NCI-H2029 treated with DMSO at 0.1 percent for 48 hours (cell line): ENCODE measurements around the gene PEAK3.

Experiments
- DNase-seq: peaks from one replicate; lab custom pipeline; 2025; lab: John Stamatoyannopoulos, UW

The PEAK3 gene, protein sequence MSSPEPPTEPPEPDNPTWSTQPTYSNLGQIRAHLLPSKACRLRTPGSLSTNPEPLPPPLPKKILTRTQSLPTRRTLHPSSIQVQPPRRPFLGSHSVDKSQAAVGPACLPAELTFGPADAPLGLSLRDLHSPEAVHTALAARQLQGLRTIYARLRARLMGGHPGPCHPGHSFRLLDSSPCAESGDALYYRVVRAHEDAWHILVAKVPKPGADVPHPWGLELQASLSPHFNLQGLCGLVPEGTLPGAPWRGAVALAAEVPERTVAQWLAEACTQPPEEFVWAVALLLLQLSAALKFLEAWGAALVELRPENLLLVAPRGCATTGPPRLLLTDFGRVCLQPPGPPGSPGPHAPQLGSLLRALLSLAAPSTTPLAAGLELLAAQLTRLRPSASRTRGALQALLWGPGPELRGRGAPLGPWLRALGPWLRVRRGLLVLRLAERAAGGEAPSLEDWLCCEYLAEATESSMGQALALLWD

DNA sequence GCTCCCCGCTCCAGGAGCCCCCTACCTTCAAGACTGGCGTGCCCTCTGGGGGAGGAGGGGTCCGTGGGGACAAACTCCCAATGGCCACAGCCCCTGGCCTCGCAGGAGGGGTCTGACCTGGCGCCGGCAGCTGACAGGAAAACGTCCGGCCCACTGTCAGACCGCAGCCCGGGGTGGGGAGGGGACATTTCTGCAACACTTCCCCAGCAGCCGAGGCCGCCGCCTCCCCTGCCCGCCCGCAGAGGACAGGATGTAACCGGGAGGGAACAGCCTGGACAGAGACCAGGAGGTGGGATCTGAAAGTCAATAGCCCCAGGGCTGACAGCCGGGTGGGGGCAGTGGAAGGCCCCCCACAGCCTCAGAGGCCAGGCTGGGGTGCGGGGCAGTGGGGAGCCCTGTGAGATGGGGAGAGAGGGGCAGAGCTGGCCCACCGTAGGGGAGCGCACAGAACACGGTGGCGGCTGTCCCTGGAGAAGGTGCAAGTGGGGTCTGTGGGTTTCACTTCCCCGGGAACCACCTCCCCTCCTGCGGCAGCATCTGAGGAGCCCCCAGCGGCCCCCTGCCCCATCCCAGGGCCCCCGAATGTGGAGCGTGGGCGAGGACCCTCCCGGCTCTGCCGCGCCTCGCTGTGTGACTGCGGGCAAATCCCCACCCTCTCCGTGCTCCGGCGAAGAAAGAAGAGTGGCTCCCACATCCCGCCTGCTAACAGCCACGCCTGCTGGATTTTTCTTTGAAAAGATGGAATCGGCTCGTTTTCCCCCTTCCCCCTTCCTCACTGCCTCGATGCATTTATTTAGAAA is at the start of gene PEAK3:
TSS of gene PEAK3 (minus strand) at position 114 of the 800 bp plus-strand sequence. CDS start 1,244 bp downstream, outside the sequence.
- no peak for DNase-seq

DNA sequence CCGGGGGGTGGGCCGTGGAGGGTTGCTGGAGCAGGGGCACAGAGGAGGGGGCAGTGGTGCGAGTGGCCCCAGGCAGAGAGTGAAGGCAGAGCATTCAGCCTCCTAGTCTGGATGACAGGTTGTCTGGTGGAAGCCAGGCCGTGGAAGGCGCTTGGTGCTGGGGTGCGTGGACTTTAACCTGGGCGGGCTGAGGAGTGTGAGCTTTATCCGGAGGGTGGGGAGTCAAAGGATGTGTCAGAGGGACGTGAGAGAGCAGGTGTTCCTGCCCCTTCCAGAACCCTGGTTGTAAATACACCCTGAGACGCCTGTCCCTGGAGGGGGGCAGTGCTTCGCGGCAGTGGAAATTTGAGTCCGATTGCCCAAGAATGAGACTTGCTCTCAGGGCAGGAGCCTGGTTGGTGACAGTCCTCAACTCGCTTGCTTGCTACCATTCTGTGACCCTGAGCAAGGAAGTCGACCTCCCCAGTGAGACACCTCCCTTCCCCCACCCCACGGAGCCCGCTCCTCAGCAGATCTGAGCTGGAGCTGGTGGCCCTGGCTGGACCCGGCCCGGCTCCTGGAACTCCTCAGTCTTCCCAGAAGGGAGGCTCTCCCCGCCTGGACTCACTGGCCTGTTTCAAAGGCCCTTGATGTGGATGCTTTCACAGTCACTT is 48.8 kb upstream of the PEAK3 start:
- DNase-seq = peak; percentile 28

DNA sequence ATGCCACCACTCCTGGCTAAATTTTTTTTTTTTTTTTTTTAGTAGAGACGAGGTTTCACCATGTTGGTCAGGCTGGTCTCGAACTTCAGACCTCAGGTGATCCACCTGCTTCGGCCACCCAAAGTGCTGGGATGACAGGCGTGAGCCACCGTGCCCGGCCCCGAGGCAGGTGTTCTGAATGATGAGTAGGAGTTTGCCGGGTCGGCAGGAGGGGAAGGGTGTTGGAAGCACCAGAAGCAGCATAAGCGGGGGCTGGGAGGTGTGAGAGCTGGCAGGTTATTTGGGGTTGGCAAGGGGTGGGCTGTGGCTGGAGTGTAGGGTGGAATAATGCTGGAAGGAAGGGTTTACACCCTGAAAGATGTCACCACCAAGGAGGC is 48.3 kb upstream of the PEAK3 start:
- no peak for DNase-seq

DNA sequence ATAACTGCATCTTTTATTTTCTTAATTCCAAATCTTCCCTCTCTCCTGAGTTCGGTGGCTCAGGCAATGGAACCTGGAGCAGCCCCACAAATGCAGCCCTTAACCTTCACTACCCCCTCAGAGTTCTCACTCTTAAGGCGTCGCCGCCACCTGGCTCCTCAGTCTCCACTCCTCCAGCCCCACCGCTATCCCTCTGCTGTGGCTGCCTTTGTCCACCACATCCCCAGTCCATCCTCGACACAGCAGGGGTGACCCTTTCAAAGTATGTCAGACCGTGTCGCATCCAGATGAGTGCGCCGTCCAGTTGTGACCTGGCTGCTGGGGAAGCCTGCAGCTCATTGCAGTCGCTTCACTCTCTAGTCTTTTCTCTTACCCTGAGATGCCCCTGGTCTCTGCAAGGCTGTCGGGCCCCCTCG is 47.5 kb upstream of the PEAK3 start:
- DNase-seq = no peak

DNA sequence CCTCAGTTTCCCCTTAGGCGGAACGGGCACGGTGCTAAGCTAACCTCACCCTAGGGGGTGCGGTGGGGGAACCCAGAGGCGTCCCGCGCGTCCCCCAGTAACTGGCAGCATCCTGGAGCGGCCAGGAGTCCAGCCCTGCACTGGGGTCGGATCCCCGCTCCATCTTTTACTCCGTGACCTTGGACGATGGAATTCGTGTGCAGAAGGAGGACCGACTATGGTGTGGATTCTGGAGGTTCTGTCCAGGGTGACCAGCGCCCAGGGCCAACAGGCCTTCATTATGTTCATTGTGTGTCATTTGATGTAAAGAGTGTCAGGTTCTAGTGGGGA is 47.1 kb upstream of the PEAK3 start:
- DNase-seq = no peak

DNA sequence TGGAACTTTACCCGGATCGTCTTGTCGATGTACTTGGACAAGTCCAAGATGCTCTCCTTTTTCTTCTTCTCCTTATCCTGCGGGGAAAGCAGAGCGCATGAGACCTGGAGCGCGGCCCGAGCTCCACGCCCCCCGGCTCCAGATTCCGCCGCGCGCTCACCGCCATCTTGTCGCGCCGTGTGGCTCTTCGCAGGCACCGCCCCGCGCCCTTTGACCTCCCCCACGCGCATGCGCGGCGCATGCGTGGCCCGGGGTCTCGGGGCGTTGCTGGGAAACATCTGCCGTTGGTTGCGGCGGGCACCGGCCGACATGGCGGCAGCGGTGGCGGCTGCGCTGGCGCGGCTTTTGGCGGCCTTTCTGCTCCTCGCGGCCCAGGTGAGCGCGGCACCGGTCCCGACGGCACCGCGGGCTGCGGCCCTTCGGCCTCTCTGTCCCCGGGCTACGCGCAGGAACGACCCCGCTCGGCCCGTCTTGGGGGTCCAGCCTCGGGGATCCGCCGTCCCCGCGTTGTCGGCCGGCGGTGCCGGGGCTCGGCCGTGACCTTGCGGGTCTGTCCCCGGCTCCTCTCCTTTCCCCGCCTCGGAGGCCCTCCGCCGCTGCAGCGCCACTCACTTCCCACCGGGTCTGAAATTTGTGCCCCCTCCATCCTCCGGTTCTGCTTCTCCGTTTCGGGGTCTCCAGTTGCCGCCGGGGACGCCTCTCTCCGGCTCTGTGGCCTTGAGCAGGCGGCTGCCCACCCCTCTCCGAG is 46.6 kb upstream of the PEAK3 start, which contains the start of the genes LSM7 and SPPL2B:
TSS of gene LSM7 (minus strand) at position 186 of the 748 bp plus-strand sequence. CDS start at position 166, 20 bp downstream.
TSS of gene SPPL2B (plus strand) at position 284 of the 748 bp plus-strand sequence. CDS start at position 310, 26 bp downstream.
- DNase-seq = peak; percentile 16

DNA sequence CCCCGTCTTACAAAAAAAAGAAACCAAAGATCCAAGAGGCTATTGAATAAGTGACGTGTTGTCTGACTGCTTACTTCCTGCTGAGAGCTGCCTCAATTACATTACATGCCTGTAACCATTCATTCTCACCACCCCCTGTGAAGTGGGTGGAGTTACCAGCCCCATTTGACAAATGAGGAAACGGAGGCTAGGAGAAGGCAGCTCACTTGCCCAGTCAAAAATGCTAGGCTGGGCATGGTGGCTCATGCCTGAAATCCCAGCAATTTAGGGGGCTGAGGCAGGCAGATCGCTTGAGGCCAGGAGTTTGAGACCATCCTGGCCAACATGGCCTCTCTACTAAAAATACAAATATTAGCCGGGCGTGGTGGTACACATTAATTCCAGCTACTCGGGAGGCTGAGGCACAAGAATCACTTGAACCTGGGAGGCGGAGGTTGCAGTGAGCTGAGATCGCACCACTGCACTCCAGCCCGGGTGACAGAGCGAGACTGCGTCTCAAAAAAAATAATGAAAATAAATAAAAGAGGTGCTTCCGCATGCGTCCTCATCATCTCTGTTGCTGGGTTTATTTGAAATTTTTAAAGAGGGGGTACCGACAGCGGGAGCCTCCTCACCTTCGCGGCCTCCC is 45.9 kb upstream of the PEAK3 start:
- peak; percentile 43 for DNase-seq

DNA sequence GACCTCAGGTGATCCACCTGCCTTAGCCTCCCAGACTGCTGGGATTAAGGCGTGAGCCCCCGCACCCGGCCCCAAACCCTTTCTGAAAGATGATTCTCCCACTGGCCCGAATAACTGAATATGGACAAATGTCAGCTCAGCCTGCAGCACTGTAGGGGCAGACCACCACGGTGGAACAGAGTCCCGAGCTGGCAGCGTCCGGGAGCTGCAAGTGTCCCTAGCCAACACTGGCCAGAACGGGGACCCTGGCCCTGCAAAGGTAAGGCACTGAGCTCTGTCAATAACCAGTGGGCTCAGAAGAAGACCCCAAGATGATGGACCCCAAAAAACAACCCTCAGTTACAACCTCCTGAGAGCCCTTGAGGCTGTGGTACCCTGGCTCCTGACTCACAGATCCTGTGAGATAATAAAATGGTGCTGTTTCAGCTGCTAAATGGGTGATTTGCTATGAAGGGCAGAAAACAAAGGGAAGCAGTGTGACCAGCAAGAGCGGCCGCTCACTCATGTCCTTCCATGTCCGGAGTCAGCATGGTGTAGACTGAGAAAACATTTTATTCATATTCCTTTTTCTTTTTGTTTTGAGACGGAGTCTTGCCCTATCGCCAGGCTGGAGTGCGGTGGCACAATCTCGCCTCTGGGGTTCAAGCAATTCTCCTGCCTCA is 44.9 kb upstream of the PEAK3 start:
- no peak for DNase-seq

DNA sequence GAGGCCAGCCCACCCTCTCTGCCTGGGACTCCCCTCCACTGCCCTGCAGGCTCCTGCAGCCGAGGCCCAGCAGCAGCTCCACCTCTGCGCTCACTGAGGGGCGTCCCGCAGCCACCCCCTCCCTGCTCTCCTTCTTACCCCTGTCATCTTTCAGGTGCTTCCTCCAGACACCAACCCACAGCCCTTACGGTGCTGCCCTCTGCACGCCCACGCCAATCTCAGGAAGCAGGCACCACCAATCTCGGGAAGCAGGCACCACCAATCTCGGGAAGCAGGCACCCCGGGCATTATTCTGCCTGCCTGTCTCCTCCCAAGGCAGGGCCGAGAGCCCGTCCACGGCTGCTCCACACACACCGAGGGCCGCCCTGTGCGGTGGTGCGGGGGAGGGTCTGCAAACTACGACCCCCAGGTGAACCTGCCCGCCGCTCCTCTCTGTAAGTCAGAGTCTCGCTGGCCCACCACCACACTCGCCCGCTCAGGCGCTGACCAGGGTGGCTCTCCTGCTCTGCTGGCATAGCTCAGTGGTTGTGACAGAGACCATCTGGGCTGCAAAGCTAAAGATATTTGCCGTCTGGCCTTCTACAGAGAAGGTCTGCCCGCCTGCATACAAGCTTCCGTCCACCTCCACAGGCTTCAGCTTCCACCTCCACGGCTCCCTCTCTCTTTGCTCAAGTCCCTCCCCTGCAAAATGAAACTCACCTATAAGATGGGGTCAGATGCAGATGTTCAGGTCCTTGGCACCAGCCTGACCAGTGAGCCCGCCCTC is 43.5 kb upstream of the PEAK3 start:
- DNase-seq = no peak

DNA sequence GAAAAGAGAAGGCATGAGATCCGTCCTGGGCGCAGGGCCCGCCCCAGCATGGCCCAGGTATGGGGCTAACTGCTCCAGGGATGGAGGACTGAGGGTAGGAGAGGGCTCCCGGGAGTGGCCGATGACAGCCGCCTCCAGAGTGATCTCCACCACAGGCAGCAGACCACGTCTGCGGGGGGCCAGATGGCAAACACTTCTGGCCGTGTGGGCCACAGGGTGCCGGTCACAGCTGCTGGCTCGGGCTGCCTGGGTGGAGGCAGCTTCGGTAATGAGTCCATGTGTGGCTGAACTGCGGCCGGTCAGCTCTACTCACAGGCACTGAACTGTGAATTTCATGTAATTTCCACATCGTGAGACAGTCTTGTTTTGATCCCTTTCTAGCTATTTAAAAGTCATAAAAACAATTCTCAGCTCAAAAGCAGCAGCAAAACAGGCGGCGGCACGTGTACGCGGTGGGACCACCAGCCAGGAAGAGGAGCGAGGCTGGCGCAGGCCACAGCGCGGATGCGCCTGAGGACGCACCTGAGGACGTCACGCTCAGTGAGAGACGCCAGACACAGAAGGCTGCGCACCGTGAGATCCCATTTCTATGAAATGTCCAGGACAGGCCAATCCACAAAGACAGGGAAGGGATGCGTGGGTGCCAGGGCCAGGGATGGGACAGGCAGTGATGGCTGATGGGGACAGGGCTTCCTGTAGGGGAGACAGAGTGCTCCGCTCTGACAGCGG is 42.4 kb upstream of the PEAK3 start:
- DNase-seq = no peak

DNA sequence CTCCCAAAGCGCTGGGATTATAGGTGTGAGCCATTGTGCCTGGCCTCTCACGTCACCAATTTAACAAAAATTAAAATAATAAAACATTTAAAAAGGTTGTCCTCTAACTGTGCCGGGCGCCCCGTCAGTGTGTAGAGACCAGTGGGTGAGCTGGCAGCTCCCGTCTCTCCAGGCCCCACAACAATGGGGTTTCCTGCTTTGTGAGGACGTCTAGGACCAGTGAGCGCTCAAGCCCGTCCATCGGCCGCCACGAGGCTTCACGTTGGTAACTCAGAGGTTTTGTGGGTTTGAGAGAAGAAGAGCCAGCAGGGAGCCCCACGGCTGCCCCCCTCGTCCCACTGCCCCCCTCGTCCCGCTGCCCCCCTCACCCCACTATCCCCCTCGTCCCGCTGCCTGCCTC is 41.7 kb upstream of the PEAK3 start:
- no peak for DNase-seq

DNA sequence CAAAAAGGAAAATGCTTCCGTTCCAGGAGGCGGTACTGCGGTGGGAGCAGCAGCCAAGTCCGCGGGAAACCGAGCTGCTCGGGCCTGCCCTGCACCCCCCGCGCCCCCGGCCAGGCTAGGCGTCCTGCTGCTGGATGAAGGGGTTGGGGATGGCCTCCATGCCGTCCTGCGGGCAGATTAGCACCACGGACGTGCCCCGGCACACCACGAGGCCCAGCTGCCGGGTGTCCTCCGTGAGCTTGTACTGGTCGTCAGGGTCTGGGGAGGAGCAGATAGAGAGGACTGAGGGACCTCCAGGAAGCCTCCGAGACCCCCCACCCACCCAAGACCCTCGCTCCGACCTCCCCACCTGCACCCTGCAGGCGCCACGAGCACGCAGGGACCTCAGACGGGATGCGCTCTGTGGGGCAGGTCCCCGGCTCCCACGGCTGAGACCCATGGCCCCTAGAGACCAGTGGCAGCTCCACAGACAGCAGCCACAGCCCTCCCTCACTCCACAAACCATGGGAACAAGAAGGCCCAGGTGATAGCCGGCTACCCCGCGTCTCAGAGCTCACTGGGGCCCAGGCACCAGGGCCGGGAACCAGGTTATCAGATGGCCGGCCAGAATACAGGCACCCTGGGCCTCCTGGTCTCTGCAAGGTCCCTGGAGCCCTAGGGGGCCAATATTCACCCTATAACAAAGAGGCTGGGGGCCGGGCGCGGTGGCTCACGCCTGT is 39.7 kb upstream of the PEAK3 start:
- DNase-seq = no peak

DNA sequence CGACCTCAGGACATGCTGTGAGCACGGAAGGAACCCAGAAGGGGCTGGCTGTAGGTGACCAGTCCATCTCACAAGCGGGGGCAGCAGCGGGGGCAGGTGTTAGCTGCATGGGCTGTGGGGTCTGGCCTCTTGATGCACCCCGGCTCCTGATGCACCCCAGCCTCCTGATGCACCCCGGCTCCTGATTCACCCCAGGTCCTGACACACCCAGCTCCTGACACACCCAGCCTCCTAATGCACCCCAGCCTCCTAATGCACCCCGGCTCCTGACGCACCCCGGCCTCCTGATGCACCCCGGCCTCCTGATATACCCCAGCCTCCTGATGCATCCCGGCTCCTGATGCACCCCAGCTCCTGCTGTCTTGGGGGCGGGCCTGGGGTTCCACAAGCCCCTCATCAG is 39.0 kb upstream of the PEAK3 start:
- no peak for DNase-seq

DNA sequence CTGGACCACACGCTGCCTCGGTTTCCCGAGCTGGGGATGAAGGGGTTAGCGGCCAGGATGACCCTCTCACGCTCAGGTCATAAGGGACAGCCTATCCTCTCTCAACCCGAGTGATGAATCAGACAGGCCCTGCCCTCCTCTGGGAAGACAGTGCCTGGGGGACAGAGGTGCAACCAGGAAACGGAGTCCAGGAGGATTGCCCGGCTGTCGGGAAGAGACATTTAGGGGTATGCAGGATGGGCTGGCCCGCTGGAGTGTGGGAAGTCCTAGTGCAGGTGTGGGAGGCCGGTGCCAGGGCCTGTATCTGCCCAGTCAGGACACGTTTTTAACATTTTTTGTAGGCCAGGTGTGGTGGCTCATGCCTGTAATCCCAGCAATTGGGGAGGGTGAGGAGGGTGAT is 38.1 kb upstream of the PEAK3 start:
- no peak for DNase-seq

DNA sequence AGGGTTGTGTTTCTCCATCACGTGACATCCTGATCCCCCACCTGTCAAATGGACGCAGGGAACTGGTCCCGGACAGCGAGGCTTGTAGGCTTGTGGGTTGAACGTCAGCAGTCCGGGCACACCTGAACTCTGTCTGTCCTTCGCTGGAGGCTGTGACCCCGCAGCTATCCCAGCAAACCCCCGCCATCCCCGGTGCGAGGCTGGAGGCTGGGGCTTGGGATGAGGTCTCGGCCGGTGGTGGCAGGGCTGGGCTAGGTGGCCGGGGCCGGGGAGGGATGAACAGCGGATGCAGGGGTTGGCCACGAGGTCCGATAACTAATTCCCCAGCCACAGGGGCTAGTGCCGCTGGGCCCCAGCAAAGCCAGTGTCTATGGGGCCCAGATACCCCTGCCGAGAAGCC is 37.6 kb upstream of the PEAK3 start:
- DNase-seq = no peak

DNA sequence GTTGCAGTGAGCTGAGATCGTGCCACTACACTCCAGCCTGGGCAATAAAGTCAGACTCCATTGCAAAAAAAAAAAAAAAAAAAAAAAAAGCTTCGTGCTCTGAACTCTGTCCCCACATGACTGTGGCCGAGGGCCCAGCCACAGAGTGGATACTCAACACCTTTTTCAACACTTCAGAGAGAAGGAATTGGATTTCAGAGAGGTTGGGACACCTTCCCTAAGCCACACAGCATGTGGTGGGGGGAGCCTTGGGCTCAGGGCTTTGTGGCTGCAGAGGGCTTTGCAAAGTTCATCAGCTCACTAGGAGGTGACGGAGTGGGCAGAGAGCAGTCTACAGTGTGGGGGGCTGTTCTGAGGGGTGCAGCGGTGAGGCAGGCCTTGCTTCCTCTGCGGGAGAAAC is 36.9 kb upstream of the PEAK3 start:
- DNase-seq = no peak

DNA sequence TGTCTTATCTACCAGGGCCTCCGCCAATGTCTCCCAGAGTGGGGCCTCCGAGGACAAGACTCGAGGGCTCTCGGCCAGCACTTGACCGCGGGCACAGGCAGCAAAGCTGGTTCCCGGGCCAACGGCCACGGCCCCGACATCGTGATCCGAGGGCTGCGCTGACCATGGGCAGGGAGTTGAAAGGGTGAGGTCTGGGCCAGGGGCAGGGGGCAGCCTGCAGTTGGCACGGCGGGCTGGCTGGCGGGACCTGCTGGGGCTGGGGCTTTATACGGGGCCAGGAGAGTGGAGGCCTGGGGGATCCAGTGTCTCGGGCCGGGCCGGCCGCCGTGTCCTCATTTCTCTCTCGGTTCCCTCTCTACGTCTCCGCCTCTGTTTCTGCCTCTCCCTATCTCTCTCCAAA is 35.8 kb upstream of the PEAK3 start:
- no peak for DNase-seq

DNA sequence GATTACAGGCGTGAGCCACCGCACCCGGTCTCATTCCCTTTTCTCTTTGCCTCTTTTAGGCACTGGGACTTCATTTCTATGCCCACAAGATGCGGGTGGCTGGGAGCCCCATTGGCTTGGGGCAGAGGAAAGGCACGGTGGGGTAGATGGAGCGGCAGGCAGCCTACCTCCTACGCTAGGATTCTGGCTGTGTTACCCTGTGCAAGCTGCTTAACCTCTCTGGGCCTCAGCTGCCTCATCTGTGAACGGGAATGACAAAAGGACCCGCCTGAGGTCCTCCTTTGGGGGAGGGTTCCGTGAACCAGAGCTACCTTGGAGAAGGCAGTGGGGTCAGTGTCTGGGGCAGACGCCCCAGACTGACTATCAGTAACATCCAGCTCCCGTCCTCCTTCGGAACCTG is 35.3 kb upstream of the PEAK3 start:
- no peak for DNase-seq
